Smooth muscle cell (in vitro differentiated cells): Measurements from ENCODE around the gene RASAL1. TPM values are rescaled to one million over a fixed set of nuclear protein-coding genes. Genes with fewer than 3 reads are reported as not detected.

ENCODE experiments used
- DNase-seq: peaks from one replicate; lab custom pipeline; 2025; ENCODE audit not compliant: unreplicated experiment; lab: John Stamatoyannopoulos, UW
- H2AFZ ChIP-seq: fragments of 200-600 bp; sonication (generic); 2 replicates; pipeline ENCODE4 v1.6.0; 2016; ENCODE audit warnings: antibody characterized with exemption, low read depth, mild to moderate bottlenecking
- H3F3A ChIP-seq: fragments of 200-600 bp; sonication (generic); 2 replicates; pipeline ENCODE4 v1.6.0; 2017; ENCODE audit warnings: antibody characterized with exemption, low read depth
- H3K27ac ChIP-seq: fragments of 200-600 bp; sonication (generic); 2 replicates; pipeline ENCODE4 v1.5.1; 2016; ENCODE audit warnings: low read depth, mild to moderate bottlenecking
- H3K27me3 ChIP-seq: fragments of 200-600 bp; sonication (generic); 2 replicates; pipeline ENCODE4 v1.6.1; 2016; ENCODE audit warnings: low read depth, mild to moderate bottlenecking
- H3K36me3 ChIP-seq: fragments of 200-600 bp; sonication (generic); 2 replicates; pipeline ENCODE4 v1.5.1; 2016; ENCODE audit warnings: low read depth
- H3K4me1 ChIP-seq: fragments of 200-600 bp; sonication (generic); 2 replicates; pipeline ENCODE4 v1.5.1; 2016; ENCODE audit warnings: low read depth
- H3K4me2 ChIP-seq: fragments of 200-600 bp; sonication (generic); 2 replicates; pipeline ENCODE4 v1.6.0; 2016; ENCODE audit warnings: mild to moderate bottlenecking
- H3K4me3 ChIP-seq: fragments of 200-600 bp; sonication (generic); 2 replicates; pipeline ENCODE4 v1.5.1; 2016; ENCODE audit warnings: mild to moderate bottlenecking
- H3K79me2 ChIP-seq: fragments of 200-600 bp; sonication (generic); 2 replicates; pipeline ENCODE4 v1.6.0; 2016; ENCODE audit warnings: low read depth, mild to moderate bottlenecking
- H3K9ac ChIP-seq: fragments of 200-600 bp; sonication (generic); 2 replicates; pipeline ENCODE4 v1.6.0; 2016; ENCODE audit warnings: low read depth
- H3K9me3 ChIP-seq: fragments of 200-600 bp; sonication (generic); replicated peaks from 2 replicates; pipeline ENCODE4 v1.5.1; 2016; ENCODE audit warnings: low read depth
- H4K20me1 ChIP-seq: fragments of 200-600 bp; sonication (generic); 2 replicates; pipeline ENCODE4 v1.6.0; 2016; ENCODE audit warnings: low read depth
- CTCF ChIP-seq: fragments of 200-600 bp; sonication (generic); IDR thresholded peaks from 2 replicates; pipeline ENCODE4 v1.5.1; 2017; ENCODE audit warnings: borderline replicate concordance, mild to moderate bottlenecking, antibody characterized with exemption; ENCODE audit not compliant: insufficient read depth, poor library complexity, severe bottlenecking
- WGBS: methylation state at CpG from one replicate; pipeline ENCODE4 v1.1.7; 2016; ENCODE audit warnings: low lambda C conversion rate; 5-methylcytosine and 5-hydroxymethylcytosine counted together
- polyA plus RNA-seq: library from polyadenylated mRNA; unstranded; fragments of >200 nt; fragmentation: Nextera tagmentation; extraction: Ambion mirVana; gene quantifications from 2 replicates; pipeline ENCODE4 v1.2.1, GENCODE V29; 2016
- total RNA-seq: library from RNA; depleted of rRNA; stranded (reverse); fragments of >200 nt; gene quantifications from 2 replicates; pipeline ENCODE4 v1.2.3, GENCODE V29; 2014

Gene RASAL1
- total and polyA plus RNA-seq, 2 experiments from 2014 or later = not detected

GRCh38 chr12:113069149-113069548 is 66.4 kb downstream of the RASAL1 start:
- Histone ChIP-seq H3F3A (no peaks in the 10 kb centered on the region), H3K36me3 (no peaks in the 10 kb centered on the region), H2AFZ (no peak overlapping the region), H3K4me3 (no peak overlapping the region), H3K9ac (no peak overlapping the region), H3K4me1 (no peaks in the 10 kb centered on the region), H3K27ac (no peak overlapping the region), H3K79me2 (no peaks in the 10 kb centered on the region), H4K20me1 (no peaks in the 10 kb centered on the region), H3K4me2 (no peak overlapping the region), H3K27me3 (peaks cover 4% of the 10 kb centered on the region), H3K9me3 (no peaks in the 10 kb centered on the region)
- DNase-seq = no peak
- WGBS = 83% methylated on average over 5 of the region's 5 CpGs
- no peak for TF ChIP-seq CTCF

DNA sequence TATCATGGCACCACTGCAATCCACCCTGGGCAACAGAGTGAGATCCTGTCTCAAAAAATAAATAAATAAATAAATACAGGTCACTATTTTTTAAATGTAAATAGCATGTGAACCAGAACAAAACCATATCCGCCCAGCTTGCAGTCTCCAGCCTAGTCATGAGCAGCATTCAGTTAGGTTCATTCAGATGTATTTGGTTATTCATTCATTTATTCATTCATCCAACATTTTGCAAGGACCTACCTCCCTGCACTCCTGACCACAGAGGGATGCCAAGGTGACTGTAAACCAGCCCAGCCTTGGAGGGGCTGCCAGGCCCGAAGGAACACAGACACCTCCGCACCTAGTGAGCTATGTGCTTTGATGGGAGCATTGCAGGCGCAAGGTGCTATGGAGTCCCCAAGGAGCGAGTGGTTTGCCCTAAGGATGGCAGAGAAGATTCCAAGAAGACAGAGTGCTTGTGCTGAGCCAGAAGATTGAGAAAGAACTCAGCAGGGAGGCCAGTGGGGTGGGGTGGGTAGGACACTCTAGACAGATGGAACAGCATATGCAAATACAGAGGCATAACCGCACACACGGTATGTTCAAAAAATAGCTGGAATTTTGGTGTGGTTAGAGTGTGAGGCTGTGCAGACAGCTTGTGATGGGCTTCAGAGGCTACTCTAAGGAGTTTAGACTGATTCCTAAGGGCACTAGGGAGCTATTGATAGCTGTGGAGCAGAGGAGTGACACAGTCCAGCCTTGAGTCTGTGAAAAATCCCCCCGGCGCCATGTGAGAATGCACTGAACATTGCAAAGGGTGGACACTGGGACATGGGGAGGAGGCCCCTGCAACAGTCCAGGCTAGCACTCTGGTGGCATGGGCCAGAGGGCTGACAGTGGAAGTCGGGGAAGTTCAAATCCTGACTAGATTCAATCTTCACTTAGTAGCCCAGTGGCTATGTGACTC is 67.3 kb downstream of the RASAL1 start:
- Histone ChIP-seq H3K27me3 (peaks cover 7% of the 10 kb centered on the region), H3K79me2 (no peaks in the 10 kb centered on the region), H3K4me2 (no peak overlapping the region), H2AFZ (no peak overlapping the region), H3K9ac (no peak overlapping the region), H3K9me3 (no peaks in the 10 kb centered on the region), H3K4me1 (no peaks in the 10 kb centered on the region), H3K27ac (no peak overlapping the region), H3F3A (no peaks in the 10 kb centered on the region), H4K20me1 (no peaks in the 10 kb centered on the region), H3K36me3 (no peaks in the 10 kb centered on the region), H3K4me3 (no peak overlapping the region)
- 88% methylated on average over 10 of the region's 10 CpGs for WGBS
- no peak for DNase-seq
- no peak for TF ChIP-seq CTCF

DNA sequence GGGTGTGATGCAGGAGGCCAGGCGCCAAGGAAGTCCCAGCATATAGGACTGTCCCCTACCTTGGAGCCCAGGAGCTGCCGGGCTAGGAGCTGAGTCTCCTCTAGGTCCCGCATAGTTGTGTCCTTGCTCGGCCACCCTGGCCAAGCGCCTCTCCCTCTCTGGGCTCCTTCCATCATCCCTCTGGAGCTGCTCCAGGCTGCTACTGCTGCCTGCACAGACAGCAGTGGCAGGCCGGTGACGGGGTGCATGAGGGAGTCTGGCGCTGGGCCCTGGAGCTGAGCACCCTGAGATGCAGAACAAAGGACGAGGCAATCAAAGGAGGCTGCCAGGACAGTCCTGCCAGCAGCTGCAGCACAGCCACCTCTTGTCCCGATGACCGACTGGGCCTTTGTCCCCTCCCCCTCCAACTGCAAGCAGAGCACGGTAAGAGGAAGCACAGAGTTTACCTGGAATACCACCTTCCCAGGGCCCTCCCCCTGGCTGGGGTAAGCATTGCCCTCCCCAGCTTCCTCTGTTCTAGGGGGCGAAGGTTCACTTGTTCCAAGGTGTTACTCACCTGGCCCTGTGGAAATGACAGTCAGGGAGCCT is 68.7 kb downstream of the RASAL1 start:
- no peaks in the 10 kb centered on the region for H4K20me1 ChIP-seq
- no peaks in the 10 kb centered on the region for H3F3A ChIP-seq
- H3K27ac ChIP-seq = no peak overlapping the region
- no peaks in the 10 kb centered on the region for H3K4me1 ChIP-seq
- no peaks in the 10 kb centered on the region for H3K79me2 ChIP-seq
- no peak overlapping the region for H2AFZ ChIP-seq
- no peaks in the 10 kb centered on the region for H3K36me3 ChIP-seq
- H3K9me3 ChIP-seq = no peaks in the 10 kb centered on the region
- H3K9ac ChIP-seq = no peak overlapping the region
- no peak for DNase-seq
- H3K4me2 ChIP-seq = no peak overlapping the region
- no peak overlapping the region for H3K4me3 ChIP-seq
- WGBS = 80% methylated on average over 13 of the region's 13 CpGs
- TF ChIP-seq CTCF = no peak
- H3K27me3 ChIP-seq = peaks cover 7% of the 10 kb centered on the region
